Measurements from ENCODE around the gene PTPA. TPM values are rescaled to one million over a fixed set of nuclear protein-coding genes. Genes with fewer than 3 reads are reported as not detected.

The PTPA gene
- total and polyA plus RNA-seq, 10 of the 15 experiments (the other 5 are each of a cell fraction or from before 2014, with no cell fraction given): 1.6 to 111 (median 55.1) TPM

- TF ChIP-seq MLLT1 (IDR thresholded peaks at IDR 0.05) (peak; percentile 30; the same call in 1 of the 2 replicates), BACH1 (IDR thresholded peaks at IDR 0.05; ENCODE audit: borderline replicate concordance) (peak; percentile 15; the same call in 1 of the 2 replicates), IRF4 (IDR thresholded peaks at IDR 0.05; ENCODE audit: low read depth, low read length) (0 out of 2 replicates have a peak, but pooled peaks have one; percentile 23), CTCF (IDR thresholded peaks at IDR 0.05 in 2 of 3, conservative IDR thresholded peaks at IDR 0.05 in 1 of 3; ENCODE audit: control insufficient read depth in 2 of 3, extremely low read depth in 1 of 3, insufficient read depth in 1 of 3, low read depth in 3 of 3, low read length in 3 of 3) (peak; percentile 96 to 98 (median 98); a peak in 5 of 6 replicates), ZNF207 (IDR thresholded peaks at IDR 0.05; ENCODE audit: borderline replicate concordance) (0 out of 2 replicates have a peak, but pooled peaks have one; percentile 40), RFX5 (IDR thresholded peaks at IDR 0.05; ENCODE audit: low read depth, low read length) (no peak), CREM (IDR thresholded peaks at IDR 0.05; ENCODE audit: low read depth) (0 out of 2 replicates have a peak, but pooled peaks have one; percentile 25), BHLHE40 (IDR thresholded peaks at IDR 0.05; ENCODE audit: borderline replicate concordance in 1 of 2, low read depth in 2 of 2, low read length in 1 of 2) (peak; percentile 71 to 75; a peak in 3 of 4 replicates), RB1 (IDR thresholded peaks at IDR 0.05; ENCODE audit: borderline replicate concordance) (peak; percentile 57; the same call in 1 of the 2 replicates), EED (IDR thresholded peaks at IDR 0.05; ENCODE audit: low read depth) (peak; percentile 69), PAX5 (IDR thresholded peaks at IDR 0.05; ENCODE audit: borderline replicate concordance, low read depth, low read length) (peak; percentile 24; the same call in 1 of the 2 replicates), RELA (IDR thresholded peaks at IDR 0.05; ENCODE audit: borderline replicate concordance, partially characterized antibody) (peak; percentile 45)
These were observed 63.0 kb downstream of the PTPA start (continued) for GRCh38 chr9:129174102-129174723.
